GM12878 (cell line): ENCODE measurements around the gene NEUROG2. TPM values are rescaled to one million over a fixed set of nuclear protein-coding genes. Genes with fewer than 3 reads are reported as not detected.

Source experiments
- ATAC-seq: fragments of 200-7000 bp; cut with Tn5 transposase; 3 replicates; pipeline ENCODE4 v1.9.1; 2020; ENCODE audit warnings: mild to moderate bottlenecking, moderate library complexity
- BruUV-seq: library from RNA; stranded (reverse); fragments of 400-500 nt; replicated peaks from 2 replicates; lab custom pipeline; 2021; lab: Mats Ljungman, UMichigan
- CTCF ChIA-PET: fragments of 300-600 bp; sonication (Branson Sonifier 250); formaldehyde crosslinking; extraction: SDS; loops from one replicate; lab custom pipeline; 2021; ENCODE audit warnings: inconsistent platforms; lab: Yijun Ruan, JAX
- POLR2A ChIA-PET: fragments of 350-600 bp; formaldehyde crosslinking; extraction: SDS; loops from one replicate; lab custom pipeline; 2021; ENCODE audit warnings: inconsistent platforms; lab: Charles Lee
- RAD21 ChIA-PET: fragments of 300-600 bp; sonication (Branson Sonifier 250); formaldehyde crosslinking; loops from one replicate; lab custom pipeline; 2023; ENCODE audit warnings: antibody characterized with exemption; ENCODE audit not compliant: unreplicated experiment; lab: Charles Lee
- SMC1A ChIA-PET: fragments of 300-600 bp; sonication (Branson Sonifier 250); formaldehyde crosslinking; loops from one replicate; lab custom pipeline; 2023; ENCODE audit not compliant: unreplicated experiment, uncharacterized antibody; lab: Charles Lee
- DNase-seq: peaks from one replicate; pipeline ENCODE4 v3.0.0-alpha.2; 2011; ENCODE audit warnings: low read depth, low spot score
- FAIRE-seq: peaks from 3 replicates; lab custom pipeline; 2011; peaks lifted over from hg19 to GRCh38; lab: Jason Lieb, UNC
- H2AFZ ChIP-seq: 2 replicates; pipeline ENCODE4 v1.6.0; 2011; ENCODE audit warnings: low read depth, low read length, control low read depth; ENCODE audit not compliant: control insufficient read depth
- H3K27ac ChIP-seq: 2 replicates; pipeline ENCODE4 v1.5.1; 2011; ENCODE audit warnings: control low read depth; ENCODE audit not compliant: control insufficient read depth, insufficient read depth
- H3K27me3 ChIP-seq, 2 experiments: replicated peaks in 1 of 2; 2 replicates each; pipeline versions ENCODE4 v1.6.0 to v1.6.1; 2011; ENCODE audit warnings: low read length in 1 of 2; ENCODE audit not compliant: control insufficient read depth in 2 of 2, insufficient read depth in 2 of 2
- H3K36me3 ChIP-seq, 2 experiments: 2 replicates each; pipeline ENCODE4 v1.5.1; 2011; ENCODE audit warnings: low read length in 1 of 2; ENCODE audit not compliant: control insufficient read depth in 2 of 2, insufficient read depth in 2 of 2
- H3K4me1 ChIP-seq: 2 replicates; pipeline ENCODE4 v1.6.1; 2011; ENCODE audit warnings: mild to moderate bottlenecking, low read length, moderate library complexity, mixed read lengths; ENCODE audit not compliant: control insufficient read depth, insufficient read depth
- H3K4me2 ChIP-seq: 2 replicates; pipeline ENCODE4 v1.6.0; 2011; ENCODE audit warnings: control low read depth; ENCODE audit not compliant: control insufficient read depth, insufficient read depth
- H3K4me3 ChIP-seq: fragments of 200-600 bp; sonication (generic); 2 replicates; pipeline ENCODE4 v1.5.1; 2016
- H3K79me2 ChIP-seq: 2 replicates; pipeline ENCODE4 v1.6.0; 2011; ENCODE audit warnings: low read length; ENCODE audit not compliant: control insufficient read depth, insufficient read depth
- H3K9ac ChIP-seq: 2 replicates; pipeline ENCODE4 v1.8.0; 2011; ENCODE audit warnings: low read length, control low read depth, mixed read lengths; ENCODE audit not compliant: control insufficient read depth, insufficient read depth
- H3K9me3 ChIP-seq: replicated peaks from 3 replicates; pipeline ENCODE4 v1.5.1; 2011; ENCODE audit warnings: mild to moderate bottlenecking, low read length; ENCODE audit not compliant: control insufficient read depth, insufficient read depth
- H4K20me1 ChIP-seq: 2 replicates; pipeline ENCODE4 v1.6.0; 2011; ENCODE audit not compliant: control insufficient read depth, insufficient read depth
- CHD1 ChIP-seq: IDR thresholded peaks from 2 replicates; pipeline ENCODE4 v1.6.1; 2012; ENCODE audit warnings: low read depth, low read length, improper control_type of control experiment
- FOXK2 ChIP-seq: fragments of 450-650 bp; IDR thresholded peaks from 2 replicates; pipeline ENCODE4 v1.6.1; 2017; ENCODE audit warnings: mild to moderate bottlenecking, moderate library complexity
- KLF5 ChIP-seq: fragments of 450-650 bp; IDR thresholded peaks from 2 replicates; pipeline ENCODE4 v1.6.1; 2014; ENCODE audit warnings: mild to moderate bottlenecking; ENCODE audit not compliant: partially characterized antibody
- MEF2B ChIP-seq: fragments of 450-650 bp; IDR thresholded peaks from 2 replicates; pipeline ENCODE4 v1.6.1; 2018; ENCODE audit warnings: mild to moderate bottlenecking, moderate library complexity; ENCODE audit not compliant: partially characterized antibody, poor library complexity, severe bottlenecking
- MYC ChIP-seq: IDR thresholded peaks from 2 replicates; pipeline ENCODE4 v1.6.1; 2011; ENCODE audit warnings: mild to moderate bottlenecking, low read length, moderate library complexity, inconsistent platforms; ENCODE audit not compliant: insufficient read depth, insufficient replicate concordance, insufficient read length, severe bottlenecking
- PKNOX1 ChIP-seq: fragments of 450-650 bp; IDR thresholded peaks from 2 replicates; pipeline ENCODE4 v1.6.1; 2016; ENCODE audit warnings: mild to moderate bottlenecking
- RUNX3 ChIP-seq: IDR thresholded peaks from 2 replicates; pipeline ENCODE4 v1.6.1; 2012; ENCODE audit warnings: low read length, inconsistent platforms
- STAT3 ChIP-seq: IDR thresholded peaks from 2 replicates; pipeline ENCODE4 v1.6.1; 2011; ENCODE audit warnings: low read depth, low read length, improper control_type of control experiment
- TCF3 ChIP-seq: IDR thresholded peaks from 2 replicates; pipeline ENCODE4 v1.6.1; 2012; ENCODE audit warnings: low read depth, mild to moderate bottlenecking, low read length, borderline replicate concordance; ENCODE audit not compliant: insufficient read depth
- WGBS: methylation state at CpG from one replicate; pipeline ENCODE4 v1.1.6; 2016; ENCODE audit warnings: low lambda C conversion rate; ENCODE audit not compliant: insufficient replicate concordance, insufficient coverage; ENCODE audit errors: missing lambda C conversion rate; 5-methylcytosine and 5-hydroxymethylcytosine counted together
- in situ Hi-C: fragments of 300-500 bp; cut with MboI; formaldehyde crosslinking; loops from 9 replicates; pipeline ENCODE4 v1.14.3; 2018; ENCODE audit warnings: mixed read lengths
- intact Hi-C: fragments of 100-400 bp; cut with micrococcal nuclease; formaldehyde crosslinking; loops from one replicate; pipeline ENCODE4 v1.14.2; 2022; ENCODE audit not compliant: unreplicated experiment
- polyA plus RNA-seq, 11 experiments: library from polyadenylated mRNA; depleted of rRNA in 4 of 11; unstranded in 6 of 11; stranded (reverse) in 5 of 11; fragments of >200 nt; fragmentation: Nextera tagmentation in 4 of 11; fragmentation: Illumina TruSeq in 1 of 11; extraction: Ambion mirVana in 4 of 11; extraction: Trizol in 1 of 11; gene quantifications; 1 replicate in 1 of 11; 2 replicates in 10 of 11; pipeline versions ENCODE4 v1.2.1 to v1.2.3, GENCODE V29; 2011 to 2016; ENCODE audit warnings: inconsistent platforms in 2 of 11, missing spikeins in 2 of 11, low read depth in 1 of 11
- total RNA-seq, 4 experiments: library from RNA; depleted of rRNA in 3 of 4; stranded (reverse); fragments of >200 nt in 3 of 4; fragmentation: Illumina TruSeq in 1 of 4; extraction: Trizol in 1 of 4; gene quantifications; 2 replicates each; pipeline versions ENCODE4 v1.2.1 to v1.2.3, GENCODE V29; 2013 to 2021
- TF ChIP-seq, protein P1 (sequence below): fragments of 450-650 bp; formaldehyde crosslinking; IDR thresholded peaks from 2 replicates; pipeline ENCODE4 v1.5.0; 2022; ENCODE audit warnings: mild to moderate bottlenecking, missing genetic modification characterization

The NEUROG2 gene
- total and polyA plus RNA-seq, 10 of the 15 experiments (the other 5 are each of a cell fraction or from before 2014, with no cell fraction given) = 0.53 to 3.3 (median 1.1) TPM

GRCh38 chr4:112550728-112551127 lies 34.7 kb upstream of the NEUROG2 start:
- Histone ChIP-seq H3K27me3 (no peaks in the 10 kb centered on the region), H3K4me2 (no peak overlapping the region), H3K9ac (no peak overlapping the region), H3K4me3 (no peak overlapping the region), H4K20me1 (no peaks in the 10 kb centered on the region), H2AFZ (no peak overlapping the region), H3K27ac (no peak overlapping the region), H3K4me1 (no peaks in the 10 kb centered on the region), H3K79me2 (no peaks in the 10 kb centered on the region), H3K36me3 (no peaks in the 10 kb centered on the region; a peak in 1 of 4 replicates), H3K9me3 (no peaks in the 10 kb centered on the region)
- in situ Hi-C loops (no loop called here), intact Hi-C loops (no loop called here)
- RAD21 ChIA-PET = interaction anchor here (1.0 kb wide), 1 partner anchor 89 kb away, joined by 3 read pairs; no protein-coding TSS in a partner anchor
- 97% methylated on average over 2 of the region's 2 CpGs for WGBS
- no peak for ATAC-seq
- DNase-seq = no peak
- SMC1A ChIA-PET = interaction anchor here (0.9 to 1.3 kb wide), 5 partner anchors 9 to 26 kb away, joined by 4 to 15 read pairs (median 4); no protein-coding TSS in a partner anchor
- no peak for FAIRE-seq
- BruUV-seq = no TSS peak
- CTCF ChIA-PET = interaction anchor here (0.6 to 1.0 kb wide), 5 partner anchors 13 to 876 kb away, joined by 3 read pairs; no protein-coding TSS in a partner anchor
- POLR2A ChIA-PET = no interaction called here
- TF ChIP-seq KLF5 (no peak), FOXK2 (no peak), RUNX3 (no peak), TCF3 (no peak), PKNOX1 (no peak), MEF2B (no peak), CHD1 (no peak), STAT3 (no peak), MYC (no peak)
- TF ChIP-seq, protein P1, sequence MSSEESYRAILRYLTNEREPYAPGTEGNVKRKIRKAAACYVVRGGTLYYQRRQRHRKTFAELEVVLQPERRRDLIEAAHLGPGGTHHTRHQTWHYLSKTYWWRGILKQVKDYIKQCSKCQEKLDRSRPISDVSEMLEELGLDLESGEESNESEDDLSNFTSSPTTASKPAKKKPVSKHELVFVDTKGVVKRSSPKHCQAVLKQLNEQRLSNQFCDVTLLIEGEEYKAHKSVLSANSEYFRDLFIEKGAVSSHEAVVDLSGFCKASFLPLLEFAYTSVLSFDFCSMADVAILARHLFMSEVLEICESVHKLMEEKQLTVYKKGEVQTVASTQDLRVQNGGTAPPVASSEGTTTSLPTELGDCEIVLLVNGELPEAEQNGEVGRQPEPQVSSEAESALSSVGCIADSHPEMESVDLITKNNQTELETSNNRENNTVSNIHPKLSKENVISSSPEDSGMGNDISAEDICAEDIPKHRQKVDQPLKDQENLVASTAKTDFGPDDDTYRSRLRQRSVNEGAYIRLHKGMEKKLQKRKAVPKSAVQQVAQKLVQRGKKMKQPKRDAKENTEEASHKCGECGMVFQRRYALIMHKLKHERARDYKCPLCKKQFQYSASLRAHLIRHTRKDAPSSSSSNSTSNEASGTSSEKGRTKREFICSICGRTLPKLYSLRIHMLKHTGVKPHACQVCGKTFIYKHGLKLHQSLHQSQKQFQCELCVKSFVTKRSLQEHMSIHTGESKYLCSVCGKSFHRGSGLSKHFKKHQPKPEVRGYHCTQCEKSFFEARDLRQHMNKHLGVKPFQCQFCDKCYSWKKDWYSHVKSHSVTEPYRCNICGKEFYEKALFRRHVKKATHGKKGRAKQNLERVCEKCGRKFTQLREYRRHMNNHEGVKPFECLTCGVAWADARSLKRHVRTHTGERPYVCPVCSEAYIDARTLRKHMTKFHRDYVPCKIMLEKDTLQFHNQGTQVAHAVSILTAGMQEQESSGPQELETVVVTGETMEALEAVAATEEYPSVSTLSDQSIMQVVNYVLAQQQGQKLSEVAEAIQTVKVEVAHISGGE (CRISPR knock-in tag) = no peak
- TF ChIP-seq, all 136 proteins: peak for 0
